ENCODE data around the gene MIF. TPM values are rescaled to one million over a fixed set of nuclear protein-coding genes. Genes with fewer than 3 reads are reported as not detected.

The MIF gene
- total RNA-seq, 5 donors from 2014 or later (not counting 1 experiment from before 2014, with no cell fraction given): 182 to 334 (median 289) TPM

DNA sequence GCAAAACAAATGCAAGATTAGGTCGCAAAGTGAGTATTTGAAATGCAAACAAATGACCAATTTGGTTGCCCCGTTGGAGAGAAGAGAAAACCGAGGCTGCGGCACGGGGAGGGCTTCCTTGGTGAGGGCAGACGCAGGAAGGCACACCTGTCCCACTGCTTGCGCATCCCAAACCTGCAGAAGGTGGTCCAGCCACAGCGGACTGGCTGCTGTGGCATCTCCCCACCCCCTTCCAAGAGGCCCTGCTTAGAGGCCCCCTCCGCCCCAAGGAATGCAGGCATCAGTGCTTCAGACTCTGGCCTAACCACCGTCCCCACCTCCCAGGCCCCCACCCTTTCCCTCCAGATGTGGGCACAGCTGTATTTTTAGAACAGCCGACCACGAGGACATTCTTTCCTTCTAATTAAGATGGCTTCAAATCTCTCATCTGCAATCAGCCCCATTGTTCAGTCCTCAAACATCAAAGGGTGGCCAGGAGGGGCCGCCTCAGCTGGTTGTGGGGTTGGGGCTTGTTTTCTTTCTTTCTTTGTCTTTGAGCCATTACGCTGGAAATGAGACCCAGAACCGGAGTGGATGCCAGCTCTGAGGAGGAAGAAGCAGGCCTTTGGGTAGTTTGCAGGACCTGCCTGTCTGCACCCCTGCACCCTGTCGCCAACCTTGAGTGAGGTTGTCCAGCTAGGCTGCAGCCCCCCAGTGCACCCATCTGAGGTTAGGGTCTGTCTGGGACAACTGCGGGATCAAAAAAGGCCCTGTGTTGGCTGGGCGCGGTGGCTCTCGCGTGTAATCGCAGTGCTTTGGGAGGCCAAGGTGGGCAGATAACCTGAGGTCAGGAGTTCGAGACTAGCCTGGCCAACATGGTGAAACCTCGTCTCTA, 46.0 kb upstream of the MIF start:
- CTCF ChIA-PET: interaction anchor here (0.7 to 1.6 kb wide), 4 partner anchors 8 to 171 kb away, joined by 3 to 7 read pairs (median 4); partner anchors contain the start of genes DERL3 (in 1 of the 2) and SLC2A11 (in 1 of the 2)
- Histone ChIP-seq H3K9me3 (no peaks in the 10 kb centered on the region), H3K4me1 (ENCODE audit: control insufficient read depth in 1 of 2, extremely low read depth in 1 of 2, insufficient read depth in 2 of 2, low read length in 2 of 2) (peaks cover 0 to 13% of the 10 kb centered on the region in 2 experiments), H3K4me3 (ENCODE audit: control insufficient read depth in 1 of 2, extremely low read depth in 1 of 2, low read length in 1 of 2) (no peak overlapping the region), H3K27me3 (replicated peaks in 1 of 2; ENCODE audit: control insufficient read depth in 2 of 2, extremely low read depth in 1 of 2, insufficient read depth in 2 of 2, low read length in 1 of 2) (peaks cover 0 to 16% of the 10 kb centered on the region in 2 experiments), H3K27ac (ENCODE audit: low read length) (no peak overlapping the region), H3K36me3 (ENCODE audit: control insufficient read depth in 2 of 2, extremely low read depth in 1 of 2, insufficient read depth in 1 of 2, low read length in 1 of 2) (no peaks in the 10 kb centered on the region)
- Mint-ChIP-seq H3K9me3 (no peaks in the 10 kb centered on the region), H3K36me3 (no peaks in the 10 kb centered on the region), H3K27ac (no peak overlapping the region), H3K4me1 (peaks cover 0 to 5% (median 3%) of the 10 kb centered on the region in 3 donors), H3K4me3 (no peak overlapping the region), H3K27me3 (peaks cover 0 to 4% of the 10 kb centered on the region in 2 donors)
- DNase-seq (no peak), ATAC-seq (replicated peaks in 1 of 4) (no peak)
- WGBS (ENCODE audit: insufficient coverage): 88% methylated on average over 18 of the region's 24 CpGs
- POLR2A ChIA-PET: no interaction called here

DNA sequence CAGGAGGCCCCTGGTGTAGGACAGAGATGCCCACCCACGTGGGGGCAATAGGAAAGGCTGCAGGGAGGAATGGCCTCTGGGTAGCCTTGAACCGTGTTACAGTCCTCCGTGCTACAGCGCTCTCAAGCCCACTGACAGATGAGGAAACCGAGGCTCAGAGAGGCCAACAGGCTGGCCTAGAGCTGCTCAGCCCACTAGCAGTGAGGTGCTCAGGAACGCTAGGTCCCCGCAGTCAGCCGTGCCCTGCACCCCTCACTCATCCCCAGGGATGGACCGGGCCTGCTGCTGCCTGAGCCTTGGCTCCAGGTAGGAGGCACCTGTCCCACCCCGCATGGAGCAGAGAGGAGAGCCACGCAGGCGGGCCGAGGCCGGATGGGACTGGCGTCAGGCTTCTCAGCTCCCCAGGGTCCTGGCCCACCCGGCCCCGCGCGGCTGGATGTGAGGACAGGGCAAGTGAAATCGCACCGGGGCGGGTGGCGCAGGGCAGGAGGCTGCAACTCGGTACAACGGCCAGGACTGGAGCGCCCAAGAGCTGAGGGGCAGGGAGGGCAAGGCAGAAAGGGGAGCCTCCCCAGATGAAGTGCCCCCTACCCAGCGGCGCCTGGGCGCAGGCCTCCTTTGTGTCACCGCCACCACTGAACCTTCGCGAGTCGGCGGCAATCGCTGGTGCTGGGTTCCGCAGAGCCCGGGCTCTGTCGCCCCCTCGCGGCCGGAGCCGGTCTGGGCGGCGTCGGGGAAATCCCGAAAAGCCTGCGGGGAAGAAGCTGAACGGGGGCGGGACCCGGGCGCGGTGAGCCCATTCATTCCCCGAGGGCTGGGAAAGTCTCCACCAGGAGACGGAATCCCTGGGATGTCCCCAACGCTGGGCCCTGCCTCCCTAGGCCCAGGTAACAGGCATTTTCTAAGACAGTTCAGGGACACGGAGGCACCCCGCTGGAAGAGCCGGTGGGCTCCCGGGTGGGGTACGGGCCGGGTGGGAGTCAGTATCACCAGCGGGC, 44.9 kb upstream of the MIF start:
- H3K4me1 Mint-ChIP-seq: peaks cover 0 to 5% (median 3%) of the 10 kb centered on the region in 3 donors
- H3K27me3 Mint-ChIP-seq: peaks cover 0 to 4% of the 10 kb centered on the region in 2 donors
- H3K9me3 ChIP-seq: no peaks in the 10 kb centered on the region
- ChIA-PET CTCF (interaction anchor here in 1 of 2 donors (0.8 to 1.6 kb wide), 2 partner anchors 8 to 78 kb away, joined by 4 to 7 read pairs; partner anchors contain the start of gene SLC2A11), POLR2A (no interaction called here)
- no peak overlapping the region for H3K27ac ChIP-seq (ENCODE audit: low read length)
- no peak overlapping the region for H3K27ac Mint-ChIP-seq
- peaks cover 0 to 13% of the 10 kb centered on the region in 2 experiments for H3K4me1 ChIP-seq (ENCODE audit: control insufficient read depth in 1 of 2, extremely low read depth in 1 of 2, insufficient read depth in 2 of 2, low read length in 2 of 2)
- no peaks in the 10 kb centered on the region for H3K36me3 ChIP-seq (ENCODE audit: control insufficient read depth in 2 of 2, extremely low read depth in 1 of 2, insufficient read depth in 1 of 2, low read length in 1 of 2)
- peak; percentile 55 to 90 (median 78) for DNase-seq
- H3K27me3 ChIP-seq (replicated peaks in 1 of 2; ENCODE audit: control insufficient read depth in 2 of 2, extremely low read depth in 1 of 2, insufficient read depth in 2 of 2, low read length in 1 of 2): peaks cover 0 to 16% of the 10 kb centered on the region in 2 experiments
- 30% methylated on average over 54 of the region's 62 CpGs for WGBS (ENCODE audit: insufficient coverage)
- H3K4me3 ChIP-seq (ENCODE audit: control insufficient read depth in 1 of 2, extremely low read depth in 1 of 2, low read length in 1 of 2): no peak overlapping the region
- ATAC-seq (replicated peaks in 1 of 4): peak; percentile 87 to 94 (median 90)
- H3K9me3 Mint-ChIP-seq: no peaks in the 10 kb centered on the region
- no peaks in the 10 kb centered on the region for H3K36me3 Mint-ChIP-seq
- no peak overlapping the region for H3K4me3 Mint-ChIP-seq

DNA sequence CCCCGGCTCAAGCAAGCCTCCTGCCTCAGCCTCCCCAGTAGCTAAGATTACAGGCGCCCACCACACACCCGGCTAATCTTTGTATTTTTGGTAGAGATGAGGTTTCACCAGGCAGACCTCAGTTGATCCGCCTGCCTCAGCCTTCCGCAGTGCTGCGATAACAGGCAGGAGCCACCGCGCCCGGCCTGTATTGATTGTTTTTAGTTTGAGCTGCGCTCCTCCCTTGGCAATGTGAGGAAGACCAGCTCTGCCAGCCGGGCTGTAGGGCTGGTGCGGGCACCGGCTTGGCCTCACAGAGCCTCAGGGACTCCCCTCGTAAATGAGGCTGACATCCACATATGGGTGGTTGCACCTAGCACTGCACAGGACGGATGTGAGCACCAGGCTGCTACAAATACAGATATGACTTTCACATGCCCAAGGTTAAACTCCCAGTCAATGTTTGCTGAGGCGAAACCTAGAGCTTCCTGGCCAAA, 44.0 kb upstream of the MIF start:
- Histone ChIP-seq H3K4me3 (ENCODE audit: control insufficient read depth in 1 of 2, extremely low read depth in 1 of 2, low read length in 1 of 2) (no peak overlapping the region), H3K27ac (ENCODE audit: low read length) (no peak overlapping the region), H3K36me3 (ENCODE audit: control insufficient read depth in 2 of 2, extremely low read depth in 1 of 2, insufficient read depth in 1 of 2, low read length in 1 of 2) (no peaks in the 10 kb centered on the region), H3K4me1 (ENCODE audit: control insufficient read depth in 1 of 2, extremely low read depth in 1 of 2, insufficient read depth in 2 of 2, low read length in 2 of 2) (peaks cover 0 to 10% of the 10 kb centered on the region in 2 experiments), H3K27me3 (replicated peaks in 1 of 2; ENCODE audit: control insufficient read depth in 2 of 2, extremely low read depth in 1 of 2, insufficient read depth in 2 of 2, low read length in 1 of 2) (peaks cover 0 to 14% of the 10 kb centered on the region in 2 experiments), H3K9me3 (no peaks in the 10 kb centered on the region)
- no peak for DNase-seq
- CTCF ChIA-PET: interaction anchor here in 1 of 2 donors (0.8 to 1.6 kb wide), 2 partner anchors 7 to 79 kb away, joined by 4 to 7 read pairs; partner anchors contain the start of gene SLC2A11
- no peak for ATAC-seq (replicated peaks in 1 of 4)
- POLR2A ChIA-PET: no interaction called here
- peak overlapping the region in 2 of 3 donors; percentile 17 to 39 for H3K4me3 Mint-ChIP-seq
- peaks cover 0 to 5% (median 3%) of the 10 kb centered on the region in 3 donors for H3K4me1 Mint-ChIP-seq
- 93% methylated on average over 10 of the region's 16 CpGs for WGBS (ENCODE audit: insufficient coverage)
- H3K27ac Mint-ChIP-seq: no peak overlapping the region
- no peaks in the 10 kb centered on the region for H3K9me3 Mint-ChIP-seq
- H3K36me3 Mint-ChIP-seq: no peaks in the 10 kb centered on the region
- H3K27me3 Mint-ChIP-seq: peaks cover 0 to 4% of the 10 kb centered on the region in 2 donors

DNA sequence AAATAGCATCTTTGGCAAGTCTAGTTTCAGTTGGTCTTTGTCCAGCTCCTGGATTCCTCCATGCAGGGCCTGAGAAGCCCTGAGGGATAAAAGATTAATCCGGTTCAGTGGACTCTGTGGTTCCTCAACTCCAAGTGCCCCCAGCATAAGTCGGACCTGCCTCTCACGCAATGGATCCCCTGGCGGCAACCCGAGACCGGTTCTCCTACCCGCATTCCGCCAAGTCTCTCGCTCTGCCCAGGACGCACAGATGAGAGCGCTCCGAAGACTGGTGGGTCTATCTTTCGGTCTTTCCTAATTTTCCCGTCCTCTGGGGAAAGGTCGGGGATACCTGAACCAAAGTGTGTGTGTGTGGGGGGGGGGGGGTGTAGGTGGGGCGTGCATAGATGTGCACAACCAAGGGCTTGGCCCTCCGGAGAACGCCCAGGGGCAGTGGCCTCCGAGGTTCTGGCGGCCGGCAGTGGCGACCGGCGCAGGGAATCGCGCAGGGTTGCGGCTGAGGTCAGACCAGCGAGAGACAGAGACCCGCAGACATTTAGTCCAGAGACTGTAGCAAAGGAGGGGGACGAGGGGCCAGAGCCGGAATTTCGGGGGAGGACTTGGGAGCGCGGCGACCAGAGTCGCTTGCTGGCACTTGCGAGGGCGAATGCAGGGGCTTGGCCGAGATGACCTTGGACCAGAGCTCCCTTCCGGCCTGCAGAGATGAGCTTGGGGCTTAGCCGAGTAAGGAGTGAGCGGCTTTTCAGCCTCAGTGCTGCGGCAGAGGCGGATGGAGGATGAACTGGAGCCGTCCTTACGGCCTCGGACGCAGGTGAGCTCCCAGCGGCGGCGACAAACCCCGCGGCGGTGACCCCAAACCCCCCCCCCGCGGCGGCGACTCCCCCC, 37.2 kb upstream of the MIF start:
- ATAC-seq (replicated peaks in 1 of 4): peak; percentile 30 to 51 (median 43)
- H3K36me3 Mint-ChIP-seq: no peaks in the 10 kb centered on the region
- DNase-seq: peak in 7 of 35 experiments; percentile 8 to 36 (median 17)

More for the DNA sequence above, 37.2 kb upstream of the MIF start:
- Mint-ChIP-seq H3K27me3 (no peaks in the 10 kb centered on the region), H3K9me3 (no peaks in the 10 kb centered on the region), H3K4me1 (peaks cover 20 to 26% (median 26%) of the 10 kb centered on the region in 3 donors), H3K27ac (peak overlapping the region; percentile 57 to 91), H3K4me3 (peak overlapping the region; percentile 90 to 96 (median 91))
- H3K27me3 ChIP-seq (replicated peaks in 1 of 2; ENCODE audit: control insufficient read depth in 2 of 2, extremely low read depth in 1 of 2, insufficient read depth in 2 of 2, low read length in 1 of 2): no peaks in the 10 kb centered on the region
- WGBS (ENCODE audit: insufficient coverage): 4% methylated on average over 38 of the region's 58 CpGs
- H3K4me3 ChIP-seq (ENCODE audit: control insufficient read depth in 1 of 2, extremely low read depth in 1 of 2, low read length in 1 of 2): peak overlapping the region; percentile 67 to 70
- H3K36me3 ChIP-seq (ENCODE audit: control insufficient read depth in 2 of 2, extremely low read depth in 1 of 2, insufficient read depth in 1 of 2, low read length in 1 of 2): no peaks in the 10 kb centered on the region
- POLR2A ChIA-PET: interaction anchor here (0.7 to 0.9 kb wide), 2 partner anchors 37 to 63 kb away, joined by 3 to 4 read pairs; partner anchors contain the start of gene MIF (in 1 of the 2)
- no peaks in the 10 kb centered on the region for H3K9me3 ChIP-seq
- H3K4me1 ChIP-seq (ENCODE audit: control insufficient read depth in 1 of 2, extremely low read depth in 1 of 2, insufficient read depth in 2 of 2, low read length in 2 of 2): peaks cover 13 to 26% of the 10 kb centered on the region in 2 experiments
- CTCF ChIA-PET: interaction anchor here (0.5 to 2.3 kb wide), 14 partner anchors 8 to 1102 kb away, joined by 3 to 15 read pairs (median 4); partner anchors contain the start of gene MIF (in 1 of the 2)
- peak overlapping the region; percentile 56 for H3K27ac ChIP-seq (ENCODE audit: low read length)

Measured in T-cell (primary cell).